A204.1 (cell line): ENCODE measurements around the gene FOXC2.

ENCODE experiments used
- FAIRE-seq: peaks from 2 replicates; lab custom pipeline; 2012; peaks lifted over from hg19 to GRCh38; lab: Jason Lieb, UNC

FOXC2 gene

DNA sequence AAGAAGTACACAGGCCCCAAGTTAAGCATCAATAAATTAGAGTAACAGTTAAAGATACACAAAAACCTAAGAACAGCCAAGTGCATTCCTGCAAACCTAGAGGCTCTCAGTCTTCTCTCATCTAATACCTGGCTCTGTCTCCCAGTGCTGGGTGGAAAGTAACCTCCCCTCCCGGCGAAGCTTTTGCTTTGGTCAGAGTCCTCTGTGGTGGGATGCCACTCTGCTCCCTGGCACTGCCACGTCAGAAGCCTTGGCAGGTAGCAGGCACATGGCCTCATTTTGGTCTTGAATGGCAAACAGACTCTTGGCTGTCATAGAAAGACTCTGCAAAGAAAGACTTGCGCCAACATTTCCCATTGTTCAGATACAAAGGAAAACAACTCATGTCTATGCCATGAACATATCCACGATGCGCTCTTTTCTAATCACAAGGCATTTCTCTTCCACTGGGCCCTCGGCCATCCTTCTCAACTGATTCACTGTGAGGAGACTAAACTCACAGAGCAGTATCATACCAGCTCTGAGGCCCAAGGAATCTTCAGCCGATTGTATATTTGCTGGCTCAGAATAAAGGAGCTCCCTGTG is 32.8 kb upstream of the FOXC2 start:
- FAIRE-seq, result no peak

GRCh38 chr16:86534779-86535615 is 31.6 kb upstream of the FOXC2 start:
- no peak for FAIRE-seq

DNA sequence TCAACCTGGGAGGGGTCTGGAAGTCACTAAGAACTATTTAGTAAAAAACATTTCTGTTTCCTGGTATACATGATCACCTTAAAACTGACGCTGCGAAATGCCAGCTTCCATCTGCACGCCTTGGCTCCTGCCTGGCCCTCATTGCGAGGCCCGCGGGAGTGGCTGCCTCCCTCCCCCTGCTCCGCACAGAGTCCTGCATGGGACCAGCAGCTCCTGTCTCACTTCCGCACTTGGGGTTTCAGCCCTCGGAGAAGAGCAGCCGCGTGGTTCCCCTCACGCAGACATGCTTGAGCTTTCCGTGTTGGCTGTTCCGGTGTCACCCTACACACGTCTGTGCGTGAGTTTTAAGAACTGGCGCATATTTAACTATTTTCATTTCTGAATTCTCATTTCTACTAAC is 30.0 kb upstream of the FOXC2 start:
- FAIRE-seq, result no peak

GRCh38 chr16:86537486-86537885 is 29.1 kb upstream of the FOXC2 start:
- no peak for FAIRE-seq

GRCh38 chr16:86538196-86538780 is 28.3 kb upstream of the FOXC2 start:
- FAIRE-seq, result no peak

DNA sequence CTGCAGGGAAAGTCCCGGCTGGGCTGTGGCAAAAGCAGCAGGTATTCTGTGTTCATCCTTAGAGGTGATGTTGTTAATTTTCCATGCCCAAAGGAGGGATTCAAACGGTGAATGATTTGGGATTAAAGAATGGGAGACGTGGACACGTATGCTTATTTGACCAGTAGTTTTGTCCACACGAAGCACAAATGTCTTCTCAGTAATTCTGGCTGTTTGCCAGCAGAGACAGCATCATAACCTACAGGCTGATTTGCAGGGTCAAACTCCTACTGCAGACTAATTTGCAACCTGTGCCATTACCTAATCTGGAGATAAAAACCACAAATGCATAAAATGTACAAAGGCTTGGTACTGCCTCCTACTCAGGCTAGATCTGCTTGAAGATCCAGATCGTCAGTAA is 25.7 kb upstream of the FOXC2 start:
- no peak for FAIRE-seq

GRCh38 chr16:86541560-86541959 is 25.1 kb upstream of the FOXC2 start:
- FAIRE-seq, result no peak

DNA sequence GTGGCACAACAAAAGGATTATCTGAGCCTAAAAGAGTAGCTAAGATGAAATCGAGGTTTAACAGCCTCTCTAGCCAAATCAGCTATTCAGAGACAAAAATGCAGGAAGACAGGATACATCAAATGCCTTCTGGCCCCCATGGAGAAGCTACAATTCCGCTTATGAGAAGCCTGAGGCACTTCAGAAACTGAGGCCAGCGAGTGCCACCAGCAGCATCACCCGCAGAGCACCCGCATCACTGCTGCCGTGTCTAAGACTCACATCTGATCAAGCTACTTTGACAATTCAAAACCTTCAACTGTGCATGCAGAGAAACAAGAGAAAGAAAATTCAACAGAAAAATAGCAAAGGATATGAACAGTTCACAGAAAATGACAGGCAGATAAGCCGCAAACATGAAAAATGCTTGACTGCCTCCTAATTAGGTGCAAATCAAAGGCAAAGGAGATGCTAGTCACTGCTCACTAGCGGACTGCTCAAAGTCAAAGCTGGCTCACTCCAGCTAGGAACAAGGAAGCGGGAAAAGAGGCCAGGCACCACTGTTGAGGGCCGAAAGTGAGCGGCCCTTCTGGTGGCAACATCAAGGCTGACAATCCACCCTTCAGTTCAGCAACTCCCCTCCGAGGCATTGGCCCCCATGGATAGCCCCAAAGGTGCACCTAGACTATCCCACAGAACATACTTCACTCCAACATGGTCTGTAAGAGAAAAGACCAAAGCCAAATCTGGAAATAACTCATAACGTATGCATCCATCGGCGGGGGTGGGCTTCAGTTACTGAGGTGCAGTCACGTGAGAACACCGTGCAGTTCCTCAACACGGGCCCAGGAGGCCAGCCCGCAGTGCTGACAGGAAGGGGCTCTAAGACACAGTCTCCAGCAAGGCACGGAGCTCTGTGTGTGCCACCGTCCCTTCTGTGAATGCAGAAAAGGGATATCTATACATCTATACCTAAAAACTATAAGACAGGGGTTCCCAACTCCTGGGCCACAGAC is 23.6 kb upstream of the FOXC2 start:
- no peak for FAIRE-seq

DNA sequence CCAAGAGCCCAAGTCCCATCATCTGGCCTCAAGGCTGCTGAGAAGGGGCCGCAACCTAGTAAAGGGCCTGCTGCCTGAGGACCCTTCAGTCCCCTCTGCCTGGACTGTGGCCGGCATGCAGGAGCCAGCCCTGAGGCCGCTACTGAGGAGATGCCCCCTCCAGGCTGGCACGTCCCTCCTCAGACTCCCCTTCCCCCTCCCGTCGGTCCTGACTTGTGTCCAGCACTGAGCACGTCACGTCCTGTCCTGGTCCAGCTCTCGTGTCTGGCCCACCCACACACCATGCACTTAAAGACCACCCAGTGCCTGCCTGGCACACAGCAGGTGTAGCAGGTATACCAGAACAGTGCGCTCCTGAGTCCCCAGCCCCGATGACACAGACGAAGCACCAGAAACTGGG is 21.1 kb upstream of the FOXC2 start:
- no peak for FAIRE-seq

GRCh38 chr16:86545954-86546637 is 20.5 kb upstream of the FOXC2 start:
- FAIRE-seq, result no peak

GRCh38 chr16:86546638-86547013 is 20.0 kb upstream of the FOXC2 start:
- no peak for FAIRE-seq

DNA sequence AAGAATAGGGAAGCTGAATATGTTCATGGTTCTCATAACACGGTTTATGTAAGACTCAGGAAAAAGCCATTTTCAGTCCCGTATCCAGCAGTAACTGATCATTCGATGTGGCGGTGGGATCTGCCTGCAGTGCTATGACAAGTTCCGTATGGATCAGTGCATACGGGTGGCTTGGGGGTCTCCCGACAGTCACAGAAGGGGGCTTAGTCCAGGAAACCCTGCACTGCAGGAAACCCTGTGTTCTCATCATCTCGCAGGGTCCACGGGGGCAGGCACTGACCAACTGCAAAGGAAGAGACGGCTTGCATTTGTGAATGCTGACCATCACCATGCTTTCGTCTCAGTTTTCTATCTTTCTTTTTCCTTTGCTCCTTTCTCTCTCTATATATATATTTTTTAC is 19.3 kb upstream of the FOXC2 start:
- FAIRE-seq, result no peak

DNA sequence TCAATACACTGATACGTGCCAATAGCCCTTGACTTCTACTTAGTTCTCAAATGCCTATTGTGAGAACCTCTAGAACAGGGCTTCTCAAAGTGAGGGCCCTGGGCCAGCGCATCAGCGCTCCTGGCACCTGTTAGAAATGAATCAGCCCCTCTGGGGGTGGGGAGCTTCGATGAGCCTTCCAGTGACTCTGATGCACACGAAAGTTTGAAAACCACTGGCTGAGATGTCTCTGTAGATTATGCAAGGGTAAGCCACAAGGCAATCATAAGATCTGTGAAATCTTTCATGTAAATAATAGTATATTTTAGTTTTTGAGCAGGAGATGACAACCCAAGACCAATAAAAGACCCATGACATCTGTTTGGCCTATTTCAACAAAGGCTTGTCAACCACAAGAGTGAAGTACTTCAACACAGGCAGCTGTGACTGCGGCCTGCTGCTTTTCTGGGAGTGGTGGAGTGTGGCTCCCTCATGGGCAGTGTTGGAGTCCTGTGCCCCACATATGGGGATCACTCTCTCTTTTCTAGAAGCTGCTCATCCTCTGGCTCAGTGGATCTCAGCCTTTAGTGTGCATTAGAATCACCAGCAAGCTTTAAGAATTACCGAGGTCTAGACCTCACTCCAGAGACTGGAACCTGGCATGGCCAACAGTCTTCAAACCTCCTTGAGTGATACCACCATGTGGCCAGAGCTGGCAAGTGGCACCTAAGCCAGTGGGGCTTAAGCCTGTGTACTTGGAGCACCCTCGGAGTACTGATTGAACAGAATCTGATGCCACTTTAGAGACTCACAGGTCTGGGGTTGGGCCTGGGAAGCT is 17.3 kb upstream of the FOXC2 start:
- no peak for FAIRE-seq

- FAIRE-seq, result no peak
Observed at GRCh38 chr16:86549893-86550190, 16.8 kb upstream of the FOXC2 start.

- FAIRE-seq, result no peak
Observed at GRCh38 chr16:86550281-86550680, 16.3 kb upstream of the FOXC2 start.

GRCh38 chr16:86553356-86553755 is 13.3 kb upstream of the FOXC2 start:
- no peak for FAIRE-seq

GRCh38 chr16:86554599-86554916 is 12.1 kb upstream of the FOXC2 start:
- no peak for FAIRE-seq

- FAIRE-seq, result no peak
Observed at GRCh38 chr16:86554917-86555703, 11.5 kb upstream of the FOXC2 start, which contains the start of gene MTHFSD. Gene MTHFSD, minus strand, starts transcription at chr16:86555235. Its CDS starts 51 bp downstream, at chr16:86555184.

DNA sequence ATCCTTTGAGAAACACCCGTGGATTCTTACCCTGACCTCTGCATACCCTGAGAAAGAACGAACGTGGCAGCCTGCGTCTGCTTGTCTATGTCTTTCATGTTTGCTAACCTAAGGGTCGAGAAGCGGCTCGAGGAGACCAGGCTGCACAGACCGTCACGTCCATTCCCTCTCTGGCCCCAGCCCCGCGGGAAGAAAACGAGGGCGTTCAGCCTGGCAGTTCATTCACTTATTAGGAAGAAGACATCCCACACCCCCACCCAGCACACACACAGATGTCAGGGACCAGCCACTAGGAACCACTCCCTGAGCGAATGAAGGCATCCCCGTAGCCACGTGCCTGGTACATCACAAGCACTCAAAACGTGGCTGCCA is 10.9 kb upstream of the FOXC2 start:
- no peak for FAIRE-seq

DNA sequence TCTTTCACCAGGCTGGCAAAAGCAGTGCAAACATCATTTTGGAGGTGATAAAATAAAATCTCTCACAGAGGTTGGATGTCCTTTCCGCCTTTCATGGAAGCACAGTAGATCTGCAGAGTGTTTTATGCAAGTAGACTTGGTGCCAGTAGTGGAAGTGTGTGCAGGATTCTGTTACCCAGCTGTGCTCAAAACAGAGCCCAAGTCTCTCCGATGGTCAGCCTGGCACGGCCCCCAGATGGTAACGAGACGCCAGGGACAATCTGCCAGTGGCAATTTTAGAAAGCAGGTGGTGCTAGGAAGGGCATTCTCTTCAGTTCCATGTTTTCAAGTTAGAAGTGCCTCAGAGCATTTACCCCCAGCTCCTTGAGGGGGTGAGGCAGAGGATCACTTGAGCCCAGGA is 10.1 kb upstream of the FOXC2 start:
- no peak for FAIRE-seq

DNA sequence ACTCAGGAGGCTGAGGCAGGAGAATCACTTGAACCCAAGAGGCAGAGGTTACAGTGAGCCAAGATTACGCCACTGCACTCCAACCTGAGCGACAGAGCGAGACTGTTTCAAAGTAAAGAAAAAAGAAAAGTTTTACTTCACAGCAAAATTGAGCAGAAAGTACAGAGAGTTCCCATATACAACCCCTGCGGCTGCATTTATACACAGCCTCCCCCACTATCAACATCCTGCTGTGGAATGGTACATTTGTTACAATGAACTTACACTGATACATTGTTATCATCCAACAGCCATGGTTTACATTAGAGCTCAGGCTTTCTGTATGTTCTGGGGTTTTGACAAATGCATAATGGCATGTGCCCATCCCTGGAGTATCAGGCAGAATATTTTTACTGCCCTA is 9.0 kb upstream of the FOXC2 start:
- no peak for FAIRE-seq
